HL-60 (cell line): Measurements from ENCODE around the gene SERPINB13.

Experiments used
- GABPA ChIP-seq: IDR thresholded peaks from 2 replicates; pipeline ENCODE4 v1.6.1; 2012; ENCODE audit warnings: low read depth
- POLR2AphosphoS5 ChIP-seq: IDR thresholded peaks from 2 replicates; pipeline ENCODE4 v1.6.1; 2012; ENCODE audit warnings: low read depth
- SPI1 ChIP-seq: IDR thresholded peaks from 2 replicates; pipeline ENCODE4 v1.6.1; 2012; ENCODE audit warnings: low read depth, mild to moderate bottlenecking, borderline replicate concordance
- TF ChIP-seq, protein P1 (sequence below): IDR thresholded peaks from one replicate; pipeline ENCODE4 v1.5.1; 2011; ENCODE audit warnings: low read length, control low read depth, inconsistent platforms; ENCODE audit not compliant: insufficient read depth
- TF ChIP-seq, protein P2 (sequence below): IDR thresholded peaks from 2 replicates; pipeline ENCODE4 v1.6.1; 2012; ENCODE audit warnings: low read depth; ENCODE audit not compliant: insufficient replicate concordance

DNA sequence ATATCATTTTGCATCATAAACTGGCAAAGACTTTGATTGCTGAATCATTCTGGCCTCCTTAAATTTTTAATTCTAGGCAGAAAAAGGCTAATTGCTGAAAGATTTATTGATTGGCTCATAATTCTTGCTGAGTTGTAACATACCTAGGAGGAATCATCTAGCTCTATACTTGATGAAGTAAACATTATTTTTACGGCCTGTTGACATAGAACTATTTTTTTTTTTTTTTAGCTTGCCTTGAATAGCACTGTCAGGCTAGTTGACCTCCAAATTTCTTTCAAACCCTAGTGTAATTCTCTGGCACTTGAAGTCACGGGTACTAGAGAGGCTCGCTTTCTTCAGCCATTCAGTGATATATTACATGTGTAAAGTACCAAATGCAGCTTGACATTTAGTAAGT lies 42.1 kb upstream of the SERPINB13 start:
- TF ChIP-seq GABPA (no peak), POLR2AphosphoS5 (no peak), SPI1 (no peak)
- TF ChIP-seq, protein P1, sequence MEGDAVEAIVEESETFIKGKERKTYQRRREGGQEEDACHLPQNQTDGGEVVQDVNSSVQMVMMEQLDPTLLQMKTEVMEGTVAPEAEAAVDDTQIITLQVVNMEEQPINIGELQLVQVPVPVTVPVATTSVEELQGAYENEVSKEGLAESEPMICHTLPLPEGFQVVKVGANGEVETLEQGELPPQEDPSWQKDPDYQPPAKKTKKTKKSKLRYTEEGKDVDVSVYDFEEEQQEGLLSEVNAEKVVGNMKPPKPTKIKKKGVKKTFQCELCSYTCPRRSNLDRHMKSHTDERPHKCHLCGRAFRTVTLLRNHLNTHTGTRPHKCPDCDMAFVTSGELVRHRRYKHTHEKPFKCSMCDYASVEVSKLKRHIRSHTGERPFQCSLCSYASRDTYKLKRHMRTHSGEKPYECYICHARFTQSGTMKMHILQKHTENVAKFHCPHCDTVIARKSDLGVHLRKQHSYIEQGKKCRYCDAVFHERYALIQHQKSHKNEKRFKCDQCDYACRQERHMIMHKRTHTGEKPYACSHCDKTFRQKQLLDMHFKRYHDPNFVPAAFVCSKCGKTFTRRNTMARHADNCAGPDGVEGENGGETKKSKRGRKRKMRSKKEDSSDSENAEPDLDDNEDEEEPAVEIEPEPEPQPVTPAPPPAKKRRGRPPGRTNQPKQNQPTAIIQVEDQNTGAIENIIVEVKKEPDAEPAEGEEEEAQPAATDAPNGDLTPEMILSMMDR, result no peak
- TF ChIP-seq, protein P2, sequence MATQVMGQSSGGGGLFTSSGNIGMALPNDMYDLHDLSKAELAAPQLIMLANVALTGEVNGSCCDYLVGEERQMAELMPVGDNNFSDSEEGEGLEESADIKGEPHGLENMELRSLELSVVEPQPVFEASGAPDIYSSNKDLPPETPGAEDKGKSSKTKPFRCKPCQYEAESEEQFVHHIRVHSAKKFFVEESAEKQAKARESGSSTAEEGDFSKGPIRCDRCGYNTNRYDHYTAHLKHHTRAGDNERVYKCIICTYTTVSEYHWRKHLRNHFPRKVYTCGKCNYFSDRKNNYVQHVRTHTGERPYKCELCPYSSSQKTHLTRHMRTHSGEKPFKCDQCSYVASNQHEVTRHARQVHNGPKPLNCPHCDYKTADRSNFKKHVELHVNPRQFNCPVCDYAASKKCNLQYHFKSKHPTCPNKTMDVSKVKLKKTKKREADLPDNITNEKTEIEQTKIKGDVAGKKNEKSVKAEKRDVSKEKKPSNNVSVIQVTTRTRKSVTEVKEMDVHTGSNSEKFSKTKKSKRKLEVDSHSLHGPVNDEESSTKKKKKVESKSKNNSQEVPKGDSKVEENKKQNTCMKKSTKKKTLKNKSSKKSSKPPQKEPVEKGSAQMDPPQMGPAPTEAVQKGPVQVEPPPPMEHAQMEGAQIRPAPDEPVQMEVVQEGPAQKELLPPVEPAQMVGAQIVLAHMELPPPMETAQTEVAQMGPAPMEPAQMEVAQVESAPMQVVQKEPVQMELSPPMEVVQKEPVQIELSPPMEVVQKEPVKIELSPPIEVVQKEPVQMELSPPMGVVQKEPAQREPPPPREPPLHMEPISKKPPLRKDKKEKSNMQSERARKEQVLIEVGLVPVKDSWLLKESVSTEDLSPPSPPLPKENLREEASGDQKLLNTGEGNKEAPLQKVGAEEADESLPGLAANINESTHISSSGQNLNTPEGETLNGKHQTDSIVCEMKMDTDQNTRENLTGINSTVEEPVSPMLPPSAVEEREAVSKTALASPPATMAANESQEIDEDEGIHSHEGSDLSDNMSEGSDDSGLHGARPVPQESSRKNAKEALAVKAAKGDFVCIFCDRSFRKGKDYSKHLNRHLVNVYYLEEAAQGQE, result no peak
